ENCODE results near the gene HSF2. TPM values are rescaled to one million over a fixed set of nuclear protein-coding genes. Genes with fewer than 3 reads are reported as not detected.

The HSF2 gene
- total and polyA plus RNA-seq, 2 experiments from 2014 or later, result 10.0 to 18.1 TPM

- H3K36me3 Mint-ChIP-seq (ENCODE audit: low read depth), result no peaks in the 10 kb centered on the region
- peaks cover 1% of the 10 kb centered on the region for H3K27me3 Mint-ChIP-seq (ENCODE audit: insufficient read depth, low read depth, poor library complexity)
- Histone ChIP-seq H3K36me3 (ENCODE audit: insufficient read depth) (no peaks in the 10 kb centered on the region), H3K4me3 (no peak overlapping the region), H3K4me1 (ENCODE audit: insufficient read depth) (no peaks in the 10 kb centered on the region), H3F3A (replicated peaks; ENCODE audit: low read depth) (no peaks in the 10 kb centered on the region), H3K27ac (ENCODE audit: low read depth) (no peak overlapping the region), H4K20me1 (replicated peaks; ENCODE audit: insufficient read depth) (no peaks in the 10 kb centered on the region), H3K79me2 (replicated peaks; ENCODE audit: insufficient read depth) (no peaks in the 10 kb centered on the region), H3K27me3 (ENCODE audit: insufficient read depth) (no peaks in the 10 kb centered on the region), H3K4me2 (no peak overlapping the region), H3K9me2 (ENCODE audit: insufficient read depth) (peaks cover 3% of the 10 kb centered on the region; the same call in 1 of the 2 replicates), H2AFZ (no peak overlapping the region)
- H3K27ac Mint-ChIP-seq, result no peak overlapping the region
- DNase-seq (ENCODE audit: low spot score), result no peak
- ATAC-seq, result no peak
- H3K4me3 Mint-ChIP-seq, result no peak overlapping the region
- TF ChIP-seq POLR2AphosphoS5 (IDR thresholded peaks at IDR 0.05; ENCODE audit: low read depth) (no peak), ZNF114 (CRISPR knock-in tag; IDR thresholded peaks at IDR 0.05) (no peak), EZH2phosphoT487 (IDR thresholded peaks at IDR 0.05; ENCODE audit: unreplicated experiment) (no peak), CTCF (conservative IDR thresholded peaks at IDR 0.05; ENCODE audit: low read depth in 2 of 2) (no peak), NANOG (IDR thresholded peaks at IDR 0.05; ENCODE audit: borderline replicate concordance) (no peak), JUNB (IDR thresholded peaks at IDR 0.05; ENCODE audit: unreplicated experiment) (no peak), STAT1 (IDR thresholded peaks at IDR 0.05; ENCODE audit: unreplicated experiment) (no peak), EZH2 (IDR thresholded peaks at IDR 0.05; ENCODE audit: low read depth, unreplicated experiment) (no peak), ZNF331 (CRISPR knock-in tag; IDR thresholded peaks at IDR 0.05; ENCODE audit: low read depth) (no peak), CREB1 (CRISPR knock-in tag; IDR thresholded peaks at IDR 0.05; ENCODE audit: low read depth) (no peak), REST (IDR thresholded peaks at IDR 0.05; ENCODE audit: unreplicated experiment) (no peak), ZNF462 (CRISPR knock-in tag; IDR thresholded peaks at IDR 0.05) (no peak)
- TF ChIP-seq, protein P1, sequence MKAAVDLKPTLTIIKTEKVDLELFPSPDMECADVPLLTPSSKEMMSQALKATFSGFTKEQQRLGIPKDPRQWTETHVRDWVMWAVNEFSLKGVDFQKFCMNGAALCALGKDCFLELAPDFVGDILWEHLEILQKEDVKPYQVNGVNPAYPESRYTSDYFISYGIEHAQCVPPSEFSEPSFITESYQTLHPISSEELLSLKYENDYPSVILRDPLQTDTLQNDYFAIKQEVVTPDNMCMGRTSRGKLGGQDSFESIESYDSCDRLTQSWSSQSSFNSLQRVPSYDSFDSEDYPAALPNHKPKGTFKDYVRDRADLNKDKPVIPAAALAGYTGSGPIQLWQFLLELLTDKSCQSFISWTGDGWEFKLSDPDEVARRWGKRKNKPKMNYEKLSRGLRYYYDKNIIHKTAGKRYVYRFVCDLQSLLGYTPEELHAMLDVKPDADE (IDR thresholded peaks at IDR 0.05), result no peak
- no peaks in the 10 kb centered on the region for H3K9me3 Mint-ChIP-seq
- H3K4me1 Mint-ChIP-seq, result no peaks in the 10 kb centered on the region; the same call in 2 of the 3 replicates
Measured at GRCh38 chr6:122363769-122364483, 35.5 kb upstream of the HSF2 start.
